H1 (cell line): ENCODE measurements around the gene CENPA. TPM values are rescaled to one million over a fixed set of nuclear protein-coding genes. Genes with fewer than 3 reads are reported as not detected.

Experiments
- RXRA ChIP-seq: IDR thresholded peaks from 2 replicates; pipeline ENCODE4 v1.6.1; 2011; ENCODE audit warnings: low read depth, mild to moderate bottlenecking, low read length, moderate library complexity; ENCODE audit not compliant: insufficient read depth
- polyA plus RNA-seq, 7 experiments: library from polyadenylated mRNA; depleted of rRNA in 3 of 7; stranded (reverse) in 5 of 7; unstranded in 2 of 7; fragments of >200 nt in 5 of 7; fragments of 200-250 nt in 2 of 7; gene quantifications; 1 replicate in 5 of 7; 2 replicates in 1 of 7; 4 replicates in 1 of 7; pipeline versions ENCODE4 v1.2.1 to v1.2.3, GENCODE V29; 2011 to 2013; ENCODE audit warnings: missing spikeins in 2 of 7, mixed read lengths in 2 of 7
- total RNA-seq: library from RNA; stranded (reverse); fragmentation: NEBNext Ultra II Directional; extraction: Animal tissue kit (Norgen Biotek cat#: 25700); gene quantifications from 2 replicates; pipeline ENCODE4 v1.2.1, GENCODE V29; 2021

Gene CENPA
- total and polyA plus RNA-seq, 2 of the 8 experiments (the other 6 are each of a cell fraction or from before 2014, with no cell fraction given) = 19.4 to 30.9 TPM

DNA sequence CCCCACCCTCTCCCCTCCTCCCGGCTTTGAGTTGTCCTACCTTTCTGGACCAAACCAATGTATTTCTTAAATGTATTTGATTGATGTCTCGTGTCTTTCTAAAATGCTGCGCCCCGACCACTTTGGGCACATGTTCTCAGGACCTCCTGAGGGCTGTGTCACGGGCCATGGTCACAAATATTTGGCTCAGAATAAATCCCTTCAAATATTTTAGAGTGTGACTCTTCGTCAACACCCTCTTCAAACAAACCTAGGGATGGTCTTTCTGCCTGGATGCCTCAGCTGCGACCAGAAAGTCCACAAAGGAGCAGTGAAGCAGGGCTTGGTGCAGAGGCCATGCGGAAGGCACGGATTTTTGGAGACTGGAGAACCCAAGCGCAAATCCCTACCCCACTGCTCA lies 22.8 kb upstream of the CENPA start (continued):
- TF ChIP-seq RXRA = no peak
